Pancreas (tissue), 10 donors: Measurements from ENCODE around the gene RAP1GAP. TPM values are rescaled to one million over a fixed set of nuclear protein-coding genes. Genes with fewer than 3 reads are reported as not detected.

Source experiments
- ATAC-seq, 4 donors: fragments of 200-7000 bp; cut with Tn5 transposase; one replicate each; pipeline versions ENCODE4 v1.8.0 to v1.9.1; 2020; ENCODE audit warnings: mild to moderate bottlenecking in 4 of 4, moderate library complexity in 4 of 4
- DNase-seq, 6 donors: peaks; one replicate each; pipeline ENCODE4 v3.0.0-alpha.2; 2020
- FAIRE-seq: peaks from 2 replicates; lab custom pipeline; 2012; peaks lifted over from hg19 to GRCh38; lab: Jason Lieb, UNC
- H3K27ac ChIP-seq, 4 donors: fragments of 200-600 bp; sonication (generic); 1 replicate in 3 of 4; 2 replicates in 1 of 4; pipeline versions ENCODE4 v1.5.0 to v1.8.0; 2020
- H3K27me3 ChIP-seq, 4 donors: fragments of 200-600 bp; one replicate each; pipeline ENCODE4 v1.8.0; 2021
- H3K36me3 ChIP-seq, 3 donors: fragments of 200-600 bp; sonication (generic) in 1 of 3; one replicate each; pipeline versions ENCODE4 v1.5.0 to v1.8.0; 2020 to 2021
- H3K4me1 ChIP-seq, 3 donors: fragments of 200-600 bp; one replicate each; pipeline ENCODE4 v1.8.0; 2021
- H3K4me3 ChIP-seq, 4 donors: fragments of 200-600 bp; sonication (generic) in 2 of 4; one replicate each; pipeline versions ENCODE4 v1.5.0 to v1.8.0; 2020 to 2021
- H3K9me3 ChIP-seq, 4 donors: fragments of 200-600 bp; one replicate each; pipeline ENCODE4 v1.8.0; 2021
- WGBS, 2 donors: extraction: QIAGEN DNeasy Blood & Tissue Kit; methylation state at CpG; one replicate each; pipeline ENCODE4 v1.1.7; 2013; 5-methylcytosine and 5-hydroxymethylcytosine counted together
- intact Hi-C, 3 donors: fragments of 100-400 bp; cut with DNase I; formaldehyde crosslinking; loops; one replicate each; pipeline versions ENCODE4 v1.11.1 to v1.14.2; 2022
- polyA plus RNA-seq, 2 donors: library from polyadenylated mRNA; stranded (reverse); fragments of 200-250 nt; gene quantifications; one replicate each; pipeline ENCODE4 v1.2.3, GENCODE V29; 2013
- total RNA-seq, 6 donors: library from RNA; stranded (reverse); fragmentation: NEBNext Ultra II Directional in 4 of 6; extraction: Animal tissue kit (Norgen Biotek cat#: 25700) in 4 of 6; gene quantifications; one replicate each; pipeline versions ENCODE4 v1.2.1 to v1.2.4, GENCODE V29; 2021 to 2023
- TF ChIP-seq, protein P1 (sequence below), 4 donors: fragments of 200-600 bp; sonication (generic) in 3 of 4; IDR thresholded peaks; one replicate each; pipeline versions ENCODE4 v1.5.0 to v1.8.0; 2021; ENCODE audit warnings: antibody characterized with exemption in 4 of 4
- donor health status: healthy with polysubstance abuse.
- donor health status: DM: no; HTN: no; CAD: no; lungs with moderate emphysema.
- donor health status: DM: no; HTN: no; CAD: no.
- donor health status: control.
- donor health status: control.
- donor health status: Bipolar disorder and iron deficiency.
- donor health status: DM: yes; HTN: yes; CAD: no.
- donor health status: DM: no; HTN: no; CAD: no.
- donor health status: DM: no; HTN: no; CAD: no.
- donor health status: DM: yes; HTN: yes; CAD: no.

The RAP1GAP gene
- total and polyA plus RNA-seq, 8 donors: 53.4 to 100 (median 73.0) TPM

DNA sequence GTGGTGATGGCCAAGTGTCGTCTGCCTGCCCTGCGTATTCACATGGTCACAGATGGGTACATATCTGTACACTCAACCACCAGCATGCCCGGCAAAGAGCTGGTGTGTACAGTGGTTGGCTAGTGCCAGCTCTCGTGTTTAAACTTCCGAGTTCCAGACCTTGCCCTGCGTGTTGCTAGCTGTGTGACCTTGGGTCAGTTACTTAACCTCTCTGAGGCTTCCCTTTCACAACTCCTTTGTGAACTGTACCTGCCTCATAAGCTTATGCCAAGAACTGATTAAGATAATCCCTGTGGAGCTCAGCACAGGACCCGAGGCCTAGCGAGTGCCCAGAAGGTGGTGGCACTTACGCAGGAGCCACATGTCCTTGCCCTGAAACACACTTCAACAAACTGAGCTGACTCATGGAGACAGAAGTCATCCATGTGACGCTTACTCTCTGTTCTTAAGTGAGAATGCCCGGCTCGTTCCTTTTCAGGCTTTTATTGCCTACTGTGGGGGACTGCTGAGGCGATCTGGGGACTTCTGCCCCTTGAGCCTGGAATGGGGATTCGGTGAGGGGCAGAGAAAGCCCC is 104.5 kb downstream of the RAP1GAP start:
- TF ChIP-seq, protein P1, sequence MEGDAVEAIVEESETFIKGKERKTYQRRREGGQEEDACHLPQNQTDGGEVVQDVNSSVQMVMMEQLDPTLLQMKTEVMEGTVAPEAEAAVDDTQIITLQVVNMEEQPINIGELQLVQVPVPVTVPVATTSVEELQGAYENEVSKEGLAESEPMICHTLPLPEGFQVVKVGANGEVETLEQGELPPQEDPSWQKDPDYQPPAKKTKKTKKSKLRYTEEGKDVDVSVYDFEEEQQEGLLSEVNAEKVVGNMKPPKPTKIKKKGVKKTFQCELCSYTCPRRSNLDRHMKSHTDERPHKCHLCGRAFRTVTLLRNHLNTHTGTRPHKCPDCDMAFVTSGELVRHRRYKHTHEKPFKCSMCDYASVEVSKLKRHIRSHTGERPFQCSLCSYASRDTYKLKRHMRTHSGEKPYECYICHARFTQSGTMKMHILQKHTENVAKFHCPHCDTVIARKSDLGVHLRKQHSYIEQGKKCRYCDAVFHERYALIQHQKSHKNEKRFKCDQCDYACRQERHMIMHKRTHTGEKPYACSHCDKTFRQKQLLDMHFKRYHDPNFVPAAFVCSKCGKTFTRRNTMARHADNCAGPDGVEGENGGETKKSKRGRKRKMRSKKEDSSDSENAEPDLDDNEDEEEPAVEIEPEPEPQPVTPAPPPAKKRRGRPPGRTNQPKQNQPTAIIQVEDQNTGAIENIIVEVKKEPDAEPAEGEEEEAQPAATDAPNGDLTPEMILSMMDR (IDR thresholded peaks at IDR 0.05): no peak
- Histone ChIP-seq H3K9me3 (no peaks in the 10 kb centered on the region), H3K27me3 (no peaks in the 10 kb centered on the region), H3K27ac (no peak overlapping the region), H3K4me1 (no peaks in the 10 kb centered on the region), H3K4me3 (no peak overlapping the region), H3K36me3 (no peaks in the 10 kb centered on the region)
- ATAC-seq (no peak), FAIRE-seq (no peak), DNase-seq (no peak)
- WGBS, 2 donors: 68 to 69% methylated on average over 14 of the region's 14 CpGs
- intact Hi-C loops: no loop called here

DNA sequence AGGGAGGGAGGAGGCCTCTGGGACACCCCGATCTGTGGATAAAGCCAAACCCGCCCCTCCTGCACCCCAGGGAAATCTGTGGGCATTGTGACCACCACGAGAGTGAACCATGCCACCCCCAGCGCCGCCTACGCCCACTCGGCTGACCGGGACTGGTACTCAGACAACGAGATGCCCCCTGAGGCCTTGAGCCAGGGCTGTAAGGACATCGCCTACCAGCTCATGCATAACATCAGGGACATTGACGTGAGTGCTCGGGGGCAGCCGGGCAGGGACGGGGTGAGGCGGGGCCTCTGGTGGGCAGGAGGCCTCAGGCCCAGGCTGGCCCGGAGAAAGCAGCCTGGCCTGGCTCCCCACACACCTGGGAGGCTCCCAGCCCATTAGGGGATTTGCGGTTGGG is 105.2 kb downstream of the RAP1GAP start:
- intact Hi-C loops: no loop called here

DNA sequence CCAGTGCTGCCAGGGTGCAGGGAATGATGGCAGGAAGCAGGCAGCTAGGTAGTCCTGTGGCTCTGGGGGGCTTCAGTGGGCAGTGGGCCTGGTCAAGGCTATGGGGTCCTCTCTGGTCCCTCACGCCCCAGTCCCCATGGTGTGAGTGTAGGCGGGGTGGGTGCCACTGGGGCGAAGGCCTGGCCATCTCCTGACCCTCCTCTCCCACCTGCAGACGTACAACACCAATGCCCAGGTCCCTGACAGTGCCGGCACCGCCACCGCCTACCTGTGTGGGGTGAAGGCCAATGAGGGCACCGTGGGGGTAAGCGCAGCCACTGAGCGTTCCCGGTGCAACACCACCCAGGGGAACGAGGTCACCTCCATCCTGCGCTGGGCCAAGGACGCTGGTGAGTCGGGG is 106.3 kb downstream of the RAP1GAP start:
- ATAC-seq (no peak), DNase-seq (no peak), FAIRE-seq (no peak)
- no peak overlapping the region for H3K4me3 ChIP-seq
- intact Hi-C loops: no loop called here
- no peak overlapping the region for H3K27ac ChIP-seq
- no peaks in the 10 kb centered on the region for H3K27me3 ChIP-seq
- no peaks in the 10 kb centered on the region for H3K9me3 ChIP-seq
- TF ChIP-seq, protein P1 (IDR thresholded peaks at IDR 0.05): no peak
- H3K4me1 ChIP-seq: no peaks in the 10 kb centered on the region
- H3K36me3 ChIP-seq: no peaks in the 10 kb centered on the region
- WGBS, 2 donors: 90 to 92% methylated on average over 14 to 15 of the region's 15 CpGs

More for the DNA sequence above, 105.2 kb downstream of the RAP1GAP start:
- TF ChIP-seq, protein P1 (IDR thresholded peaks at IDR 0.05): no peak
- Histone ChIP-seq H3K27ac (no peak overlapping the region), H3K27me3 (no peaks in the 10 kb centered on the region), H3K36me3 (no peaks in the 10 kb centered on the region), H3K9me3 (no peaks in the 10 kb centered on the region), H3K4me3 (no peak overlapping the region), H3K4me1 (no peaks in the 10 kb centered on the region)
- 90 to 93% methylated on average over 17 of the region's 17 CpGs for WGBS, 2 donors
- FAIRE-seq (no peak), ATAC-seq (no peak), DNase-seq (no peak)

DNA sequence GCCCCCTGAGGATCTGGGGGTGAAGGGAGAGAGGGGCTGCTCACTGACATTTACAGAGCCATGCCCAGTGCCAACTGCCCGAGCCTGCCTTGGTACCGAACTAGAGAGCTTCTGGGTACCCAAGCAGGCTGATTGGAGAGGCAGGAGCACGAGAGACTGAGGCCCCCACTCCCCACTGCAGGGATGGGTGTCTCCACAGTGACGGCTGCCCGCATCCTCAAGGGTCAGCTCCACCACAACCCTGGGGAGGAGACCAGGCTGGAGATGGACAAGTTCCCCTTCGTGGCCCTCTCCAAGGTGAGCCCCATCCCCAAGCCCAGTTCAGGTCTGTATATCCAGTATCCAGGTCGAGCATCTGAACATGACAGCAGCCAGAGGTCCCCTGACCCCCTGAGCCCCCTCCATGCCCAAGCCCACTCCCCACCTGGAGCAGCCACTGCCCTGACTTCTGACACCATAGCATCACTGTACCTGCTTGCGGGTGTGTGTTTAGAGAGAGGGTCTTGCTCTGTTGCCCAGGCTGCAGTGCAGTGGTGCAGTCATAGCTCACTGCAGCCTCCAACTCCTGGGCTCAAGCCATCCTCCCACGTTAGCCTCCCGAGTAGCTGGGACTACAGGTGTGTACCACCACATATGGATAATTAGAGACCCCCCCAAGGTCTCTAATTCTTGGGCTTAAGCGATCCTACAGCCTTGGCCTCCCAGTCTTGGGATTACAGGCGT is 108.1 kb downstream of the RAP1GAP start:
- TF ChIP-seq, protein P1 (IDR thresholded peaks at IDR 0.05): no peak
- H3K9me3 ChIP-seq: no peaks in the 10 kb centered on the region
- DNase-seq (no peak), FAIRE-seq (no peak), ATAC-seq (no peak)
- no peaks in the 10 kb centered on the region for H3K4me1 ChIP-seq
- H3K36me3 ChIP-seq: no peaks in the 10 kb centered on the region
- WGBS, 2 donors: 87 to 95% methylated on average over 12 of the region's 12 CpGs
- H3K27ac ChIP-seq: no peak overlapping the region
- H3K4me3 ChIP-seq: no peak overlapping the region
- intact Hi-C loops: no loop called here
- H3K27me3 ChIP-seq: no peaks in the 10 kb centered on the region
